HepG2 (cell line): ENCODE results near the gene PDLIM7. TPM values are rescaled to one million over a fixed set of nuclear protein-coding genes. Genes with fewer than 3 reads are reported as not detected.

ENCODE experiments used
- ARID5B ChIP-seq: IDR thresholded peaks from 2 replicates; pipeline ENCODE4 v1.4.0; 2020; ENCODE audit warnings: mild to moderate bottlenecking, missing genetic modification reagents
- HBP1 ChIP-seq: IDR thresholded peaks from 2 replicates; pipeline ENCODE4 v1.6.1; 2016; ENCODE audit warnings: low read depth, control low read depth
- MXI1 ChIP-seq: IDR thresholded peaks from 3 replicates; pipeline ENCODE4 v1.6.1; 2012; ENCODE audit warnings: low read depth, low read length, inconsistent platforms, borderline replicate concordance
- RXRB ChIP-seq: IDR thresholded peaks from 2 replicates; pipeline ENCODE4 v1.6.1; 2016; ENCODE audit warnings: borderline replicate concordance, missing genetic modification reagents, missing compliant biosample characterization
- TARDBP ChIP-seq: sonication (generic); formaldehyde crosslinking; IDR thresholded peaks from 2 replicates; pipeline ENCODE4 v1.8.0; 2022; ENCODE audit warnings: mild to moderate bottlenecking, missing genetic modification reagents
- U2AF2 ChIP-seq: fragments of 200-400 bp; formaldehyde crosslinking; IDR thresholded peaks from 2 replicates; pipeline ENCODE4 v1.6.1; 2017; ENCODE audit warnings: low read depth, mild to moderate bottlenecking, low read length
- XRCC5 ChIP-seq: fragments of 200-400 bp; formaldehyde crosslinking; optimal IDR thresholded peaks from 2 replicates; pipeline ENCODE3; 2017; ENCODE audit warnings: mild to moderate bottlenecking, low read length
- ZFX ChIP-seq: sonication (generic); formaldehyde crosslinking; IDR thresholded peaks from 2 replicates; pipeline ENCODE4 v1.4.0; 2020; ENCODE audit warnings: mild to moderate bottlenecking, low read depth, missing genetic modification reagents, moderate library complexity
- ZFY ChIP-seq: sonication (generic); formaldehyde crosslinking; IDR thresholded peaks from 2 replicates; pipeline ENCODE4 v1.4.0; 2020; ENCODE audit warnings: missing genetic modification reagents
- ZNF24 ChIP-seq: fragments of 450-650 bp; IDR thresholded peaks from 2 replicates; pipeline ENCODE4 v1.6.1; 2017; ENCODE audit warnings: antibody characterized with exemption, mild to moderate bottlenecking
- ZNF30 ChIP-seq: sonication (generic); formaldehyde crosslinking; IDR thresholded peaks from 2 replicates; pipeline ENCODE4 v1.5.0; 2020; ENCODE audit warnings: mild to moderate bottlenecking, missing genetic modification reagents
- ZNF383 ChIP-seq: sonication (generic); formaldehyde crosslinking; IDR thresholded peaks from 2 replicates; pipeline ENCODE4 v1.4.0; 2020; ENCODE audit warnings: missing genetic modification reagents, mild to moderate bottlenecking, borderline replicate concordance
- ZNF639 ChIP-seq: conservative IDR thresholded peaks from 2 replicates; pipeline ENCODE4 v1.6.1; 2018; ENCODE audit warnings: missing genetic modification reagents
- ZNF788 ChIP-seq: sonication (generic); formaldehyde crosslinking; IDR thresholded peaks from 2 replicates; pipeline ENCODE4 v1.5.0; 2020; ENCODE audit warnings: mild to moderate bottlenecking, missing genetic modification reagents, borderline replicate concordance
- ZSCAN5A ChIP-seq: sonication (generic); formaldehyde crosslinking; IDR thresholded peaks from 2 replicates; pipeline ENCODE4 v1.8.0; 2022; ENCODE audit warnings: mild to moderate bottlenecking, missing genetic modification reagents, borderline replicate concordance
- polyA plus RNA-seq, 8 experiments: library from polyadenylated mRNA; depleted of rRNA in 3 of 8; stranded (reverse) in 7 of 8; unstranded in 1 of 8; fragments of >200 nt; fragmentation: Illumina TruSeq in 4 of 8; extraction: Trizol in 4 of 8; gene quantifications; 2 replicates each; pipeline versions ENCODE4 v1.2.1 to v1.2.3, GENCODE V29; 2011 to 2016; ENCODE audit warnings: low read depth in 4 of 8, missing spikeins in 1 of 8, mixed read lengths in 1 of 8; ENCODE audit not compliant: insufficient read depth in 1 of 8
- total RNA-seq, 5 experiments: library from RNA; depleted of rRNA; stranded (reverse); fragments of >200 nt; fragmentation: Illumina TruSeq; extraction: Trizol; gene quantifications; 2 replicates each; pipeline ENCODE4 v1.2.3, GENCODE V29; 2016; ENCODE audit warnings: low read depth in 1 of 5
- TF ChIP-seq, protein P1 (sequence below): sonication (generic); formaldehyde crosslinking; IDR thresholded peaks from 2 replicates; pipeline ENCODE4 v1.4.0; 2020; ENCODE audit warnings: missing genetic modification reagents
- TF ChIP-seq, protein P2 (sequence below): sonication (generic); formaldehyde crosslinking; IDR thresholded peaks from 2 replicates; pipeline ENCODE4 v1.4.0; 2020; ENCODE audit warnings: mild to moderate bottlenecking, missing genetic modification reagents

Gene PDLIM7
- total and polyA plus RNA-seq, 2 of the 13 experiments (the other 11 are each of a cell fraction or from before 2014, with no cell fraction given): 21.1 to 31.3 TPM

GRCh38 chr5:177477701-177478477 is 19.5 kb downstream of the PDLIM7 start (continued):
- TF ChIP-seq, protein P1, sequence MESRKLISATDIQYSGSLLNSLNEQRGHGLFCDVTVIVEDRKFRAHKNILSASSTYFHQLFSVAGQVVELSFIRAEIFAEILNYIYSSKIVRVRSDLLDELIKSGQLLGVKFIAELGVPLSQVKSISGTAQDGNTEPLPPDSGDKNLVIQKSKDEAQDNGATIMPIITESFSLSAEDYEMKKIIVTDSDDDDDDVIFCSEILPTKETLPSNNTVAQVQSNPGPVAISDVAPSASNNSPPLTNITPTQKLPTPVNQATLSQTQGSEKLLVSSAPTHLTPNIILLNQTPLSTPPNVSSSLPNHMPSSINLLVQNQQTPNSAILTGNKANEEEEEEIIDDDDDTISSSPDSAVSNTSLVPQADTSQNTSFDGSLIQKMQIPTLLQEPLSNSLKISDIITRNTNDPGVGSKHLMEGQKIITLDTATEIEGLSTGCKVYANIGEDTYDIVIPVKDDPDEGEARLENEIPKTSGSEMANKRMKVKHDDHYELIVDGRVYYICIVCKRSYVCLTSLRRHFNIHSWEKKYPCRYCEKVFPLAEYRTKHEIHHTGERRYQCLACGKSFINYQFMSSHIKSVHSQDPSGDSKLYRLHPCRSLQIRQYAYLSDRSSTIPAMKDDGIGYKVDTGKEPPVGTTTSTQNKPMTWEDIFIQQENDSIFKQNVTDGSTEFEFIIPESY (CRISPR knock-in tag): 0 out of 2 replicates have a peak, but pooled peaks have one; percentile 11
- no peak for TF ChIP-seq ZNF788
- no peak for TF ChIP-seq ZNF30
- no peak for TF ChIP-seq TARDBP (CRISPR knock-in tag)
- TF ChIP-seq ZNF639 (CRISPR knock-in tag): no peak
- peak; percentile 49; the same call in 1 of the 2 replicates for TF ChIP-seq ZFY
- TF ChIP-seq MXI1: no peak
- 0 out of 2 replicates have a peak, but pooled peaks have one; percentile 37 for TF ChIP-seq ARID5B (CRISPR knock-in tag)
- TF ChIP-seq RXRB: peak; percentile 36; the same call in 1 of the 2 replicates
- TF ChIP-seq ZFX (CRISPR knock-in tag): peak; percentile 59
- TF ChIP-seq U2AF2: no peak
- TF ChIP-seq, protein P2, sequence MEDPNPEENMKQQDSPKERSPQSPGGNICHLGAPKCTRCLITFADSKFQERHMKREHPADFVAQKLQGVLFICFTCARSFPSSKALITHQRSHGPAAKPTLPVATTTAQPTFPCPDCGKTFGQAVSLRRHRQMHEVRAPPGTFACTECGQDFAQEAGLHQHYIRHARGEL: no peak
- TF ChIP-seq XRCC5: no peak
- TF ChIP-seq ZSCAN5A: no peak
- TF ChIP-seq ZNF24: no peak
- no peak for TF ChIP-seq HBP1 (CRISPR knock-in tag)
- TF ChIP-seq ZNF383 (CRISPR knock-in tag): no peak
